ENCODE measurements around the gene RANBP17. TPM values are rescaled to one million over a fixed set of nuclear protein-coding genes. Genes with fewer than 3 reads are reported as not detected.

Gene RANBP17
- total RNA-seq, 1 donor from 2014 or later, result 0.96 TPM

- DNase-seq (ENCODE audit: low spot score in 2 of 2), result no peak
- intact Hi-C loops (cut with DNase I), result loop anchor here (5.0 kb wide), 1 partner anchor 129 kb away; no protein-coding TSS in a partner anchor
These were observed 474.8 kb downstream of the RANBP17 start for GRCh38 chr5:171336521-171337209.

GRCh38 chr5:171337210-171337569 lies 475.4 kb downstream of the RANBP17 start:
- H3K27me3 ChIP-seq, result no peaks in the 10 kb centered on the region
- H3K4me3 ChIP-seq, result peak overlapping the region; percentile 1 to 17
- TF ChIP-seq CTCF (IDR thresholded peaks at IDR 0.05), result no peak
- DNase-seq (ENCODE audit: low spot score in 2 of 2), result no peak
- H3K4me1 ChIP-seq, result no peaks in the 10 kb centered on the region
- no peak overlapping the region for H3K27ac ChIP-seq
- H3K36me3 ChIP-seq, result no peaks in the 10 kb centered on the region
- H3K9me3 ChIP-seq, result no peaks in the 10 kb centered on the region
- intact Hi-C loops (cut with DNase I), result loop anchor here (5.0 kb wide), 1 partner anchor 130 kb away; no protein-coding TSS in a partner anchor

More at GRCh38 chr5:171336521-171337209, 474.8 kb downstream of the RANBP17 start:
- Histone ChIP-seq H3K27me3 (no peaks in the 10 kb centered on the region), H3K27ac (no peak overlapping the region), H3K4me1 (no peaks in the 10 kb centered on the region), H3K9me3 (no peaks in the 10 kb centered on the region), H3K36me3 (no peaks in the 10 kb centered on the region), H3K4me3 (peak overlapping the region; percentile 1 to 17)
- peak in 2 of 3 experiments; percentile 26 to 52 for TF ChIP-seq CTCF (IDR thresholded peaks at IDR 0.05)

GRCh38 chr5:171340042-171340441 lies 478.2 kb downstream of the RANBP17 start:
- no peak for TF ChIP-seq CTCF (IDR thresholded peaks at IDR 0.05)
- H3K27ac ChIP-seq, result no peak overlapping the region
- no peak overlapping the region for H3K4me3 ChIP-seq
- no peaks in the 10 kb centered on the region for H3K4me1 ChIP-seq
- no peak for DNase-seq (ENCODE audit: low spot score in 2 of 2)
- no peaks in the 10 kb centered on the region for H3K36me3 ChIP-seq
- intact Hi-C loops (cut with DNase I), result loop anchor here (10.0 kb wide), 1 partner anchor 595 kb away; no protein-coding TSS in a partner anchor
- no peaks in the 10 kb centered on the region for H3K27me3 ChIP-seq
- H3K9me3 ChIP-seq, result no peaks in the 10 kb centered on the region

- TF ChIP-seq CTCF (IDR thresholded peaks at IDR 0.05), result no peak
- Histone ChIP-seq H3K4me1 (no peaks in the 10 kb centered on the region), H3K4me3 (no peak overlapping the region), H3K27ac (no peak overlapping the region), H3K36me3 (no peaks in the 10 kb centered on the region), H3K9me3 (no peaks in the 10 kb centered on the region), H3K27me3 (no peaks in the 10 kb centered on the region)
- intact Hi-C loops (cut with DNase I), result loop anchor here (10.0 kb wide), 1 partner anchor 596 kb away; no protein-coding TSS in a partner anchor
- DNase-seq (ENCODE audit: low spot score in 2 of 2), result no peak
These were observed 478.7 kb downstream of the RANBP17 start for GRCh38 chr5:171340491-171340890.

GRCh38 chr5:171342362-171343111 lies 480.7 kb downstream of the RANBP17 start:
- Histone ChIP-seq H3K27me3 (no peaks in the 10 kb centered on the region), H3K4me1 (no peaks in the 10 kb centered on the region), H3K27ac (no peak overlapping the region), H3K36me3 (no peaks in the 10 kb centered on the region), H3K9me3 (no peaks in the 10 kb centered on the region), H3K4me3 (no peak overlapping the region)
- intact Hi-C loops (cut with DNase I), result loop anchor here (10.0 kb wide), 1 partner anchor 598 kb away; no protein-coding TSS in a partner anchor
- TF ChIP-seq CTCF (IDR thresholded peaks at IDR 0.05), result peak in 2 of 3 experiments; percentile 24 to 51
- DNase-seq (ENCODE audit: low spot score in 2 of 2), result no peak

Data from ascending aorta (tissue), 2 donors.